Measurements from ENCODE around the gene ZIK1. TPM values are rescaled to one million over a fixed set of nuclear protein-coding genes. Genes with fewer than 3 reads are reported as not detected.
A peak's percentile ranks its signal among the peaks of the same experiment; 100 is the strongest.

Gene ZIK1
- total RNA-seq, 1 experiment from 2014 or later, result not detected

- ChIA-PET RAD21 (ENCODE audit: low non-redundant PET in 1 of 2, low total read pairs in 2 of 2, uncharacterized antibody in 2 of 2, unreplicated experiment in 2 of 2) (no interaction called here), POLR2A (no interaction called here), CTCF (no interaction called here)
- Histone ChIP-seq H3K4me2 (ENCODE audit: low read length) (peak overlapping the region; percentile 61), H3K4me3 (replicated peaks in 1 of 2; ENCODE audit: low read depth in 1 of 2, low read length in 2 of 2) (peak overlapping the region; percentile 54 to 55), H4K20me1 (ENCODE audit: insufficient read depth) (no peaks in the 10 kb centered on the region), H3K4me1 (ENCODE audit: control insufficient read depth in 1 of 2, insufficient read depth in 2 of 2, low read length in 2 of 2) (no peaks in the 10 kb centered on the region), H3K79me2 (ENCODE audit: insufficient read depth, low read length) (no peaks in the 10 kb centered on the region), H2AFZ (ENCODE audit: low read depth, low read length, poor library complexity, severe bottlenecking) (no peak overlapping the region), H3K9me2 (ENCODE audit: insufficient read depth) (no peaks in the 10 kb centered on the region), H3K9me3 (ENCODE audit: control insufficient read depth in 1 of 2, insufficient read depth in 1 of 2, low read depth in 1 of 2, low read length in 2 of 2) (peaks cover 8 to 26% of the 10 kb centered on the region in 2 experiments; a peak in 2 of 4 replicates), H3K27ac (ENCODE audit: low read depth, low read length) (no peak overlapping the region), H3K36me3 (ENCODE audit: control insufficient read depth in 1 of 2, insufficient read depth in 2 of 2, low read length in 2 of 2) (no peaks in the 10 kb centered on the region), H3K9ac (ENCODE audit: low read length) (peak overlapping the region; percentile 27; the same call in 1 of the 2 replicates), H3K27me3 (ENCODE audit: insufficient read depth, low read length) (no peaks in the 10 kb centered on the region)
- DNase-seq (ENCODE audit: low read depth, low spot score) (no peak), ATAC-seq (no peak; the same call in 1 of the 2 replicates)
- intact Hi-C loops (cut with micrococcal nuclease), result no loop called here
- BruUV-seq (replicated peaks), result no TSS peak
- TF ChIP-seq EZH2phosphoT487 (IDR thresholded peaks at IDR 0.05; ENCODE audit: borderline replicate concordance), result no peak
- no peak for TF ChIP-seq ZNF274 (IDR thresholded peaks at IDR 0.05; ENCODE audit: low read depth, low read length)
- TF ChIP-seq EZH2 (IDR thresholded peaks at IDR 0.05), result no peak
- no peak for TF ChIP-seq POLR2AphosphoS5 (IDR thresholded peaks at IDR 0.05; ENCODE audit: low read depth, low read length)
- TF ChIP-seq REST (IDR thresholded peaks at IDR 0.05; ENCODE audit: low read depth), result no peak
- TF ChIP-seq EGR1 (IDR thresholded peaks at IDR 0.05; ENCODE audit: low read depth), result no peak
- TF ChIP-seq SIN3A (IDR thresholded peaks at IDR 0.05; ENCODE audit: low read depth), result no peak
- TF ChIP-seq TCF7L2 (IDR thresholded peaks at IDR 0.05; ENCODE audit: borderline replicate concordance, extremely low read depth, insufficient read depth, insufficient read length), result no peak
- TF ChIP-seq JUND (IDR thresholded peaks at IDR 0.05), result no peak
- no peak for TF ChIP-seq CTCF (IDR thresholded peaks at IDR 0.05 in 2 of 3, conservative IDR thresholded peaks at IDR 0.05 in 1 of 3; ENCODE audit: borderline replicate concordance in 1 of 3, insufficient read depth in 1 of 3, low read depth in 2 of 3, low read length in 2 of 3)
These were observed 24.9 kb upstream of the ZIK1 start for GRCh38 chr19:57559008-57559403.
